Measurements from ENCODE around the gene SLC47A1. TPM values are rescaled to one million over a fixed set of nuclear protein-coding genes. Genes with fewer than 3 reads are reported as not detected.
"Not testable (repeated sequence)": the region's sequence is repeated elsewhere in the genome, so short reads cannot be mapped to it uniquely, and the experiment has no call there.

Gene SLC47A1, protein sequence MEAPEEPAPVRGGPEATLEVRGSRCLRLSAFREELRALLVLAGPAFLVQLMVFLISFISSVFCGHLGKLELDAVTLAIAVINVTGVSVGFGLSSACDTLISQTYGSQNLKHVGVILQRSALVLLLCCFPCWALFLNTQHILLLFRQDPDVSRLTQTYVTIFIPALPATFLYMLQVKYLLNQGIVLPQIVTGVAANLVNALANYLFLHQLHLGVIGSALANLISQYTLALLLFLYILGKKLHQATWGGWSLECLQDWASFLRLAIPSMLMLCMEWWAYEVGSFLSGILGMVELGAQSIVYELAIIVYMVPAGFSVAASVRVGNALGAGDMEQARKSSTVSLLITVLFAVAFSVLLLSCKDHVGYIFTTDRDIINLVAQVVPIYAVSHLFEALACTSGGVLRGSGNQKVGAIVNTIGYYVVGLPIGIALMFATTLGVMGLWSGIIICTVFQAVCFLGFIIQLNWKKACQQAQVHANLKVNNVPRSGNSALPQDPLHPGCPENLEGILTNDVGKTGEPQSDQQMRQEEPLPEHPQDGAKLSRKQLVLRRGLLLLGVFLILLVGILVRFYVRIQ
- polyA plus RNA-seq (ENCODE audit: insufficient read depth in 1 of 5, insufficient read length in 5 of 5, low replicate concordance in 1 of 5), result 1 to 10 TPM in 4 of 5 donors, under 1 TPM in 1; 0.75 to 2.8 (median 1.3) TPM
- long read RNA-seq, donor 1, result 0 reads
- long read RNA-seq, donor 2, result 0 reads
- long read RNA-seq, donor 3, result 0 reads
- long read RNA-seq, donor 4, result 0 reads
- long read RNA-seq, donor 5, result 0 reads
- long read RNA-seq, donor 6, result 0 reads
- long read RNA-seq, donor 7, result 0 reads
- long read RNA-seq, donor 8, result 0 reads

DNA sequence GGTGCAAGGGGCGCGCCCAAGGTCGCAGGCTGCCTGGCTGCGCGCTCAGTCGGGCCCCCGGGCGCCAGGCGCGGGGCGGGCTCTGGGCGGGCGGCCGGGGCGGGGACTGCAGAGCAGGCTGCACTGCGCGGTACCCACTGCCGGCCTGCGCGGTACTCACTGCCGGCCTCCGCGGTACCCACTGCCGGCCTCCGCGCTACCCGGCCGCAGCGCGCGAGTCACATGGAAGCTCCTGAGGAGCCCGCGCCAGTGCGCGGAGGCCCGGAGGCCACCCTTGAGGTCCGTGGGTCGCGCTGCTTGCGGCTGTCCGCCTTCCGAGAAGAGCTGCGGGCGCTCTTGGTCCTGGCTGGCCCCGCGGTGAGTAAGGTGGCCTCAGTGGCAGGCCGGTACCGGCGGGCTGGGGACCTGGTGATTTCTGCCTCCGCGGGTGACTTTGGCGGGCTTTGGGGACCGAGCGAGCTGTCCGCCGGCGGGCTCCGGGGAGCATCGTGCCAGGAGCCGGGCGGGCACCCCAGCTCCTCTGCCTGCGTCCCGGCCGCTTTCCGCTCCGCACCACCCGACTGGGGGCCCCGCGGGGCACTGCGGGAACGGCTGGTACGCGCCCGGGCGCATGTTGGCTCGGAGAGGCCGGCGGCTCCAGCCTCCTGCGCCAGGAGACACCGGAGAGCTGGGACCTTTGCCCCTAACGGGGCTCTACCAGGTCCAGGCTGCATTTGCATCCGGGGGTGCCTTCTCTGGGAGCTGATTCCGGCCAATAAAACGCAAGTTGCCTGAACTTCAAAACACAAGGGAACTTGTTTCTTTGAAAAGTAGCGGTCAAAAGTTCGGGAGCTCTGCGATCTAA is at the start of gene SLC47A1:
SLC47A1 (plus strand) TSS at position 137 of the 844 bp plus-strand sequence; CDS start at position 223, 86 bp downstream.
- no peak for DNase-seq

- DNase-seq, result no peak
Observed at GRCh38 chr17:19485800-19486340, 47.8 kb upstream of the SLC47A1 start.

- DNase-seq, result no peak
Observed at GRCh38 chr17:19486351-19487023, 47.2 kb upstream of the SLC47A1 start.

GRCh38 chr17:19487024-19487600 is 46.5 kb upstream of the SLC47A1 start:
- DNase-seq, result peak; percentile 57 to 61

GRCh38 chr17:19492141-19492540 is 41.5 kb upstream of the SLC47A1 start:
- no peak for DNase-seq

- DNase-seq, result no peak
Observed at GRCh38 chr17:19494961-19495806, 38.5 kb upstream of the SLC47A1 start.

DNA sequence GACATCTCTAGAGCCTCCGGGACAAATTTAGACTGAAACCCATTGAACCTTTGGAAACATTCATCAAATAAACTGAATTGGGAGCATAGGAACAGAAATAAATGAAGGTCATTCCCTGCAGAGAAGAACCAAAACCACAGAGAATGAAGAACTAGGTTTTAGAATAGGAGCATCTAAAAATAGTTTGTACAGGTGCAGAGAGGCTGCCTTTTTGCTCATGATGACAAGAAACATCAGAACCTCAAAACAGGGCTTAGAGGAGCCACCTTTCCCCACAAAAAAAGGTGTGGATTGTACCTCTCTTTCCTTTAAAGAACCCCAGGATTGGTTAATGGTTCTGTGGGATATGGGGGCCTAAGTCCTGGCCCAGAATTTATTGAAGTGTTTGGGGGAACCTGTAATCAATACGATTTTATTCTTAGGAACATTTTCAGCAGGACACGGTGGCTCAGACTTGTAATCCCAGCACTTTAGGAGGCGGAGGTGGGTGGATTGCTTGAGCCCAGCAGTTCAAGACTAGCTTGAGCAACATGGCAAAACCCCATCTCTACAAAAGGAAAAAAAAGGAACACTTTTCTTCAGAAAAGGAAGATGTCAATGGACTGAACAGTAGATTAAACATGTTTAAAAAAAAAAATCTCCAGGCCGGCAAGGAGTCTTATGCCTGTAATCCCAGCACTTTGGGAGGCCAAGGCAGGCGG is 37.7 kb upstream of the SLC47A1 start:
- DNase-seq, result no peak

DNA sequence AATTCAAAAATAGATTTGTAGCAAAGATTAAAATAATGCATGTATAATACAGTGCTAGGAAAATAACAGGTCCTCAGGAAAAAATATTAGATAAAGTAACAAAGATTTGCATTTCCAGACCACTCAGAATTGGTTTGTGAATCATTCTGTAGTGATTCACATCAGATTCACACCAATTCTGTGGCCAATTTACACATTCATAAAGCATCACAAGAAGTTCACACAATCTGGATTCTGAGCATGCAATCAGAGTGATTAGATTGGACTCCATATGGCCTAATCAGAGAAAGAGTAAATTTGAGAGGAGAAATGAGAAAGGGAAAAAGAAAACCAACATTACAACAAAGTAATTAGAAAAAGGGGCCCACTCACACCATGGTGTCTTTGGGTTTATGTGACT is 36.0 kb upstream of the SLC47A1 start:
- DNase-seq, result no peak

DNA sequence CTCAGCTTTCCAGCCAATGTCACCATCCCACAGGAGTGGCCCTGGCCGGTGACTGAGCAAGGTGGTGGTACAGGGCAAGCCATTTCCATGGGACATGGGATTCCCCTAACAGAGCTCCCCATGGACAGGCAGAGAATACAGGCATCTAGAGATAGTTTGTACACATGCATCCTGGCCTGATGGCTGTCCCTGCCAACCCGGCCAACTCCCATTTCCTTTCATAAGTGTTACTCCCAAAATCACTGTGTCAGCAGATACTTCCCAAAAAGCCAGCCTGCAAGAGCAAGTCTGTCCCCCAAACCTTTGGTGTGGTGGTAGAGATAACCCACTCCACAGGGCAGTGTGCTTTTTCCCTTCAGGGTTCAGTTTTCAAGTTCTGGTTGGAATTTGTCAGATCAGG is 32.4 kb upstream of the SLC47A1 start:
- no peak for DNase-seq

- DNase-seq, result no peak
Observed at GRCh38 chr17:19502517-19502916, 31.1 kb upstream of the SLC47A1 start.

GRCh38 chr17:19505561-19505960 is 28.1 kb upstream of the SLC47A1 start:
- not testable (repeated sequence) for DNase-seq

DNA sequence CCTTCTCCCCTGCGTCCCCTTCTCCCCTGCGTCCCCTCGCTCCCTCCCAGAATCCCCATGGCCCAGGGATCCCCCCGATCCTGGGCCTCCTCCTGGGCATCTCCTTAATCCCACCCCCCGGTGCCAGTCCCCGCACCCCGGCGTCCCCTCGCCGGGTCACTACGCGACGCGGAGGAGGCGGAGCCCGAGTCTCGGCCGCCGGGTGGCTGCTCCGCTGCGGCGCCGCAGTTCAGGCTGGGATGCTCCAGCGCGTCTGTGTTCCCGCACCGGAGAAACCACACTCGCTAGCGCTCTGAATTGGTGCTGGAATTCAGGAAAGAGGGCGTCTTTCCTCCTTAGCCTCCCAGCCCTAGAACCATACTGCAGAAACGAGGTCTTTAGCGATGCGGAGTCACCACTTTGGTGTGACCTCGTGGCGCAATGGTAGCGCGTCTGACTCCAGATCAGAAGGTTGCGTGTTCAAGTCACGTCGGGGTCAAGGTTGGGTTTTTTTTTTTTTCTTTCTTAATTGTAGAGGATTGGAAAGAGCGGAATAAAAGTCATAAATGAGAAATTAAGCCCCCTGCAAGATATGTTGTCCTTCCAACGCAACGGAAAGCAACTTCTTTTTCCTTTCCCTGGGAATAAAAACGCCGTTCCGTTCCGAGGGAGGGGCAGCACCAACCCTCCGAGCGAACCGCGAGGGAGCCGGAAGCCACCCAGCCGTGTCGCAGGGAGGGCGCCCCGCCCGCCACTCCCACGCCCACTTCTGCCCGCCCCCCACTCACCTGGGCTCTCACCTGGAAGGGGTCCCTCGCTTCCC is 25.7 kb upstream of the SLC47A1 start:
- DNase-seq, result peak; percentile 93 to 96

- no peak for DNase-seq
Observed at GRCh38 chr17:19508577-19508867, 25.1 kb upstream of the SLC47A1 start.

DNA sequence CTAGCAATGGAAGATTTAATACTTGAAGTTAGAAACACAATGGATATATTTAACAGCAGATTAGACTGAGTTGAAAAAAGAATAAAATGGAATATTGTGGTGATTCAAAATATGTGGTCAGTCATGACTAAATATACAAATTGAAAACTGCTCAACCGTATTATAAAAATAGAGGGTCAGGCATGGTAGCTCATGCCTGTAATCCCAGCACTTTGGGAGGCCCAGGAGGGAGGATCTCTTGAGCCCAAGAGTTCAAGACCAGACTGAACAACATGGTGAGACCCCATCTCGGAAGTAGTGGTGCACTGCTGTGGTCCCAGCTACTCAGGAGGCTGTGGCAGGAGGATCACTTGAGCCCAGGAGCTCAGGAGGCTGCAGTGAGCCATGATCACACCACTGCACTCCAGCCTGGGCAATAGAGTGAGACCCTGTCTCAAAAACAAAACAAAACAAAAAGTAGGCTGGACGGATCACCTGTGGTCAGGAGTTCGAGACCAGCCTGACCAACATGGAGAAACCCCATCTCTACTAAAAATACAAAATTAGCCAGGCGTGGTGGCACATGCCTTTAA is 24.3 kb upstream of the SLC47A1 start:
- not testable (repeated sequence) for DNase-seq

- no peak for DNase-seq
Observed at GRCh38 chr17:19510903-19511302, 22.8 kb upstream of the SLC47A1 start.

DNA sequence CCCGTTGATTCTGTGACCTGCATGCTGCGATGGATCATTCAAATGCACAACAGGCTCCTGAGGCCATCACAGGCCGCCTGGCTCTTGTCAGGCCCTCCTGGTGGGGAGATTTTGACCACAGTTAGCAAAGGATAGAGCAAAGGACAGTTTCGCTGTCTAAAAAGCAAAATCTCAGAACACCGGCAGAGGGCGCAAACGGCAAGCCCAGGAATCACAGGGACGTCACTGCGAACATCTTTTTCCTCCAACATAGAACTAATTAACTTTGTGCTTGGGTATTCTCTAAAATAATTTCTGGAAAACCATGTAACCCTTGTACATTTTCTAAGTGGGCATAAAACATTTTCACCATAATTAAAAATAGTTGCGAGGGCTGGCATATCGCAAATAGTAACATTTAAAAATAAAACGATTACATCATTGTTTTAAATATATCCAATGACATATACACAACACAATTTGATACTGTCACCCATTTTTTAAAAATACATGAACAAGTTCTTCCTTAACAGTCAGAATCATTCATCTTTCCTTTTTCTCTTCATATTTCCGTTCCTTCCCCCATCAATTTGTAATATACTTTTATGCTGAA is 19.7 kb upstream of the SLC47A1 start:
- DNase-seq, result peak in 1 of 2 donors; percentile 71

DNA sequence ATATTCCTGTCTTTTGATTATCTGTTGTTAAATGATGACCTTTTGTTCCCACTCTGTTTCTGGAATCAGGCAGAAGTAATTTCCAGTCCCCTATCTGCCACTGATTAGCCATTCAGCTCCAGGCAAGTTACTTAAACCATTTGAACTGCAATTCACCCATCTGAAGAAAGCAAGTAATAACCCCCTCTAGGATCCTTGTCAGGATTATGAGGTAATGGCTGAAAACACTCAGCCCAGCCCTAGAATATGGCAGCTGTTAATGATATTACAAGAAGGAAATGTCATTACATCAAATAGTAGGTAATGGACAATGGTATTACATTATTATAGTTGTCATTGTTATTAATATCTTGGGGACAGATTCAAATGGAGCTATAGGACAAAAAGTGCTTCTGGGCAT is 16.0 kb upstream of the SLC47A1 start:
- DNase-seq, result no peak
